Upper lobe of right lung (tissue), 1 donor: ENCODE data around the gene UBQLN4. TPM values are rescaled to one million over a fixed set of nuclear protein-coding genes. Genes with fewer than 3 reads are reported as not detected.

Source experiments
- ATAC-seq: fragments of 200-7000 bp; cut with Tn5 transposase; one replicate; pipeline ENCODE4 v1.9.1; 2020; ENCODE audit warnings: mild to moderate bottlenecking, moderate library complexity
- DNase-seq: peaks from one replicate; pipeline ENCODE4 v3.0.0-alpha.2; 2020
- H3K27ac ChIP-seq: fragments of 200-600 bp; one replicate; pipeline ENCODE4 v1.8.0; 2022
- H3K27me3 ChIP-seq: fragments of 200-600 bp; one replicate; pipeline ENCODE4 v1.8.0; 2022; ENCODE audit warnings: mild to moderate bottlenecking
- H3K36me3 ChIP-seq: fragments of 200-600 bp; one replicate; pipeline ENCODE4 v1.8.0; 2022
- H3K4me1 ChIP-seq: fragments of 200-600 bp; one replicate; pipeline ENCODE4 v1.8.0; 2022
- H3K4me3 ChIP-seq: fragments of 200-600 bp; one replicate; pipeline ENCODE4 v1.8.0; 2022; ENCODE audit warnings: mild to moderate bottlenecking
- H3K9me3 ChIP-seq: fragments of 200-600 bp; one replicate; pipeline ENCODE4 v1.8.0; 2022
- intact Hi-C: fragments of 100-400 bp; cut with DNase I; formaldehyde crosslinking; loops from one replicate; pipeline ENCODE4 v1.11.0; 2022
- total RNA-seq: library from RNA; stranded (reverse); fragmentation: NEBNext Ultra II Directional; extraction: Animal tissue kit (Norgen Biotek cat#: 25700); gene quantifications from one replicate; pipeline ENCODE4 v1.2.1, GENCODE V29; 2021
- TF ChIP-seq, protein P1 (sequence below): fragments of 200-600 bp; IDR thresholded peaks from one replicate; pipeline ENCODE4 v1.8.0; 2022; ENCODE audit warnings: antibody characterized with exemption
- donor health status: DM: no; HTN: yes; CAD: no; lungs with severe emphysema.

Gene UBQLN4
- total RNA-seq, 1 donor from 2014 or later, result 37.0 TPM

DNA sequence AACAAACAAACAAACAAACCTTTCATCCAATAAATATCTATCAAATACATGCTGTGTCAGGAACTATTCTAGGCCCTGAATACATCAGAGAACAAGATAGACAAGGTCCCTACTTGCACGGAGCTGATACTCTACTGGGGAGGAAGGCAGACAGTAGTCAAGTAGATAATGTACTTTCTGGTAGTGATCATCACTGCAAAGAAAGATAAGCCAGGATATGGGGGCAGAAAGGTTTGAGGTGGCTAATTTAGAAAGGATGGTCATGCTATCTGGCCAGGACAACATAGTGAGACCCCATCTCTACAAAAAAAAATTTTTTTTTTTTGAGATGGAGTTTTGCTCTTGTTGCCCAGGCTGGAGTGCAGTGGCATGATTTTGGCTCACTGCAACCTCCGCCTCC lies 38.0 kb upstream of the UBQLN4 start:
- no peak for DNase-seq
- intact Hi-C loops, result loop anchor here (5.0 kb wide), 1 partner anchor 136 kb away; no protein-coding TSS in a partner anchor
- TF ChIP-seq, protein P1, sequence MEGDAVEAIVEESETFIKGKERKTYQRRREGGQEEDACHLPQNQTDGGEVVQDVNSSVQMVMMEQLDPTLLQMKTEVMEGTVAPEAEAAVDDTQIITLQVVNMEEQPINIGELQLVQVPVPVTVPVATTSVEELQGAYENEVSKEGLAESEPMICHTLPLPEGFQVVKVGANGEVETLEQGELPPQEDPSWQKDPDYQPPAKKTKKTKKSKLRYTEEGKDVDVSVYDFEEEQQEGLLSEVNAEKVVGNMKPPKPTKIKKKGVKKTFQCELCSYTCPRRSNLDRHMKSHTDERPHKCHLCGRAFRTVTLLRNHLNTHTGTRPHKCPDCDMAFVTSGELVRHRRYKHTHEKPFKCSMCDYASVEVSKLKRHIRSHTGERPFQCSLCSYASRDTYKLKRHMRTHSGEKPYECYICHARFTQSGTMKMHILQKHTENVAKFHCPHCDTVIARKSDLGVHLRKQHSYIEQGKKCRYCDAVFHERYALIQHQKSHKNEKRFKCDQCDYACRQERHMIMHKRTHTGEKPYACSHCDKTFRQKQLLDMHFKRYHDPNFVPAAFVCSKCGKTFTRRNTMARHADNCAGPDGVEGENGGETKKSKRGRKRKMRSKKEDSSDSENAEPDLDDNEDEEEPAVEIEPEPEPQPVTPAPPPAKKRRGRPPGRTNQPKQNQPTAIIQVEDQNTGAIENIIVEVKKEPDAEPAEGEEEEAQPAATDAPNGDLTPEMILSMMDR, result no peak
- no peaks in the 10 kb centered on the region for H3K27me3 ChIP-seq
- peaks cover 6% of the 10 kb centered on the region for H3K4me1 ChIP-seq
- no peak overlapping the region for H3K27ac ChIP-seq
- no peaks in the 10 kb centered on the region for H3K36me3 ChIP-seq
- H3K4me3 ChIP-seq, result no peak overlapping the region
- ATAC-seq, result no peak
- H3K9me3 ChIP-seq, result no peaks in the 10 kb centered on the region

GRCh38 chr1:156090840-156091188 lies 37.2 kb upstream of the UBQLN4 start:
- Histone ChIP-seq H3K27ac (no peak overlapping the region), H3K36me3 (no peaks in the 10 kb centered on the region), H3K4me1 (peaks cover 3% of the 10 kb centered on the region), H3K9me3 (no peaks in the 10 kb centered on the region), H3K4me3 (no peak overlapping the region), H3K27me3 (no peaks in the 10 kb centered on the region)
- ATAC-seq (peak; percentile 92), DNase-seq (peak; percentile 92)
- TF ChIP-seq, protein P1, result peak; percentile 86
- intact Hi-C loops, result loop anchor here (5.0 kb wide), 1 partner anchor 136 kb away; no protein-coding TSS in a partner anchor

GRCh38 chr1:156090138-156090839 lies 36.7 kb upstream of the UBQLN4 start:
- TF ChIP-seq, protein P1, result no peak
- peak; percentile 78 for ATAC-seq
- no peaks in the 10 kb centered on the region for H3K9me3 ChIP-seq
- no peaks in the 10 kb centered on the region for H3K36me3 ChIP-seq
- H3K4me3 ChIP-seq, result no peak overlapping the region
- H3K4me1 ChIP-seq, result peaks cover 3% of the 10 kb centered on the region
- no peaks in the 10 kb centered on the region for H3K27me3 ChIP-seq
- no peak for DNase-seq
- H3K27ac ChIP-seq, result no peak overlapping the region
- intact Hi-C loops, result loop anchor here (5.0 kb wide), 1 partner anchor 137 kb away; no protein-coding TSS in a partner anchor

DNA sequence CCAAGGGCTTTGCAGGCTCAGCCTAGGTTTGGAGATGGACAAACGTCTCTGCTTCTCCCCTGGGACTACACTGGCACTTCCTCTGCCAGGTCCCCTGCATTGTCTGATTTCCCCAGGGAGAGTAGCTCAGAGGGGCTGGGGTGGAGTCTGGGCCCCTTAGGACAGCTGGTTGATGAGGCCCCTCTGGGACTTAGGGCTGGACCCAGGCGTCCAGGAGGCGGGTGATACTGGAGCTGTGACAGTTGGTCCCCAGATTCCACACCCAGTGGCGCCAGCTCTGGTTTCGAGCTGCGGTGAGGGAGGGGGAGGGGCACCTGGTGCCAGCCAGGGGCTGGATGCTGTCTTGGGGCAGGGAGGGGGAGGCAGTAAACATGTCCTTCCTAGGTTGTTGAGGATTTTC lies 36.1 kb upstream of the UBQLN4 start:
- H3K27ac ChIP-seq, result no peak overlapping the region
- intact Hi-C loops, result loop anchor here (5.0 kb wide), 1 partner anchor 138 kb away; no protein-coding TSS in a partner anchor
- DNase-seq, result no peak

GRCh38 chr1:156086256-156086662 lies 32.7 kb upstream of the UBQLN4 start:
- ATAC-seq, result peak; percentile 49
- Histone ChIP-seq H3K27ac (no peak overlapping the region), H3K9me3 (no peaks in the 10 kb centered on the region), H3K4me3 (no peak overlapping the region), H3K27me3 (no peaks in the 10 kb centered on the region), H3K4me1 (peaks cover 16% of the 10 kb centered on the region), H3K36me3 (no peaks in the 10 kb centered on the region)
- TF ChIP-seq, protein P1, result no peak
- DNase-seq, result no peak
- intact Hi-C loops, result no loop called here

More for the DNA sequence above, 36.1 kb upstream of the UBQLN4 start:
- Histone ChIP-seq H3K36me3 (no peaks in the 10 kb centered on the region), H3K27me3 (no peaks in the 10 kb centered on the region), H3K4me1 (peaks cover 3% of the 10 kb centered on the region), H3K9me3 (no peaks in the 10 kb centered on the region), H3K4me3 (no peak overlapping the region)
- no peak for ATAC-seq
- TF ChIP-seq, protein P1, result no peak
